Fibroblast of lung (primary cell): ENCODE data around the gene HNF1B. TPM values are rescaled to one million over a fixed set of nuclear protein-coding genes. Genes with fewer than 3 reads are reported as not detected.
"Not testable (repeated sequence)": the region's sequence is repeated elsewhere in the genome, so short reads cannot be mapped to it uniquely, and the experiment has no call there.

ENCODE experiments used
- DNase-seq, 2 donors: peaks; one replicate each; pipeline versions ENCODE4 v3.0.0 to v3.0.0-alpha.2; 2010; ENCODE audit warnings: low read depth in 2 of 2
- H2AFZ ChIP-seq: 2 replicates; pipeline ENCODE4 v1.5.1; 2012; ENCODE audit warnings: low read length, control low read depth, inconsistent platforms
- H3K27ac ChIP-seq: 2 replicates; pipeline ENCODE4 v1.5.1; 2011; ENCODE audit warnings: low read length, control low read depth; ENCODE audit not compliant: insufficient read depth
- H3K27me3 ChIP-seq: 2 replicates; pipeline ENCODE4 v1.5.1; 2011; ENCODE audit warnings: mild to moderate bottlenecking, low read length; ENCODE audit not compliant: control insufficient read depth, insufficient read depth
- H3K36me3 ChIP-seq: 2 replicates; pipeline ENCODE4 v1.5.1; 2011; ENCODE audit warnings: low read length; ENCODE audit not compliant: control insufficient read depth, insufficient read depth
- H3K4me1 ChIP-seq: 2 replicates; pipeline ENCODE4 v1.5.1; 2011; ENCODE audit warnings: low read length; ENCODE audit not compliant: control insufficient read depth, insufficient read depth; ENCODE audit errors: extremely low read depth
- H3K4me2 ChIP-seq: 2 replicates; pipeline ENCODE4 v1.5.1; 2011; ENCODE audit warnings: low read length, control low read depth; ENCODE audit not compliant: insufficient read depth; ENCODE audit errors: extremely low read depth
- H3K4me3 ChIP-seq, 4 experiments: fragments of 200-600 bp in 1 of 4; sonication (generic) in 1 of 4; replicated peaks in 1 of 4; 2 replicates each; pipeline ENCODE4 v1.5.1; 2011 to 2016; ENCODE audit warnings: low read length in 4 of 4, low read depth in 3 of 4, mild to moderate bottlenecking in 3 of 4, control low read depth in 2 of 4, inconsistent platforms in 1 of 4, mixed read lengths in 1 of 4; ENCODE audit not compliant: insufficient read depth in 1 of 4; ENCODE audit errors: control extremely low read depth in 1 of 4
- H3K79me2 ChIP-seq: 2 replicates; pipeline ENCODE4 v1.5.1; 2012; ENCODE audit warnings: mild to moderate bottlenecking, low read length, inconsistent platforms; ENCODE audit not compliant: control insufficient read depth, insufficient read depth
- H3K9ac ChIP-seq: 2 replicates; pipeline ENCODE4 v1.5.1; 2011; ENCODE audit warnings: mild to moderate bottlenecking, low read length, control low read depth; ENCODE audit not compliant: insufficient read depth
- H3K9me3 ChIP-seq: 2 replicates; pipeline ENCODE4 v1.5.1; 2012; ENCODE audit warnings: low read depth, low read length; ENCODE audit not compliant: control insufficient read depth, insufficient read depth
- H4K20me1 ChIP-seq: 2 replicates; pipeline ENCODE4 v1.5.1; 2011; ENCODE audit warnings: low read length; ENCODE audit not compliant: control insufficient read depth, insufficient read depth; ENCODE audit errors: extremely low read depth
- CTCF ChIP-seq, 2 donors: IDR thresholded peaks in 1 of 2; conservative IDR thresholded peaks in 1 of 2; 1 replicate in 1 of 2; 2 replicates in 1 of 2; pipeline ENCODE4 v1.5.1; 2011 to 2012; ENCODE audit warnings: low read length in 2 of 2, control low read depth in 1 of 2, inconsistent platforms in 1 of 2, low read depth in 1 of 2, mild to moderate bottlenecking in 1 of 2
- EZH2 ChIP-seq: IDR thresholded peaks from 2 replicates; pipeline ENCODE4 v1.5.1; 2012; ENCODE audit warnings: low read length, control low read depth, mild to moderate bottlenecking; ENCODE audit errors: missing control alignments
- polyA plus RNA-seq, 2 donors: library from polyadenylated mRNA; depleted of rRNA in 1 of 2; stranded (reverse) in 1 of 2; unstranded in 1 of 2; fragments of >200 nt; gene quantifications; 2 replicates each; pipeline ENCODE4 v1.2.1, GENCODE V29; 2011 to 2012; ENCODE audit warnings: missing spikeins in 1 of 2
- total RNA-seq: library from RNA; depleted of rRNA; stranded (reverse); fragments of >200 nt; gene quantifications from 2 replicates; pipeline ENCODE4 v1.2.1, GENCODE V29; 2014

HNF1B gene
- total and polyA plus RNA-seq, 2 donors (not counting 1 experiment from before 2014, with no cell fraction given): not detected

DNA sequence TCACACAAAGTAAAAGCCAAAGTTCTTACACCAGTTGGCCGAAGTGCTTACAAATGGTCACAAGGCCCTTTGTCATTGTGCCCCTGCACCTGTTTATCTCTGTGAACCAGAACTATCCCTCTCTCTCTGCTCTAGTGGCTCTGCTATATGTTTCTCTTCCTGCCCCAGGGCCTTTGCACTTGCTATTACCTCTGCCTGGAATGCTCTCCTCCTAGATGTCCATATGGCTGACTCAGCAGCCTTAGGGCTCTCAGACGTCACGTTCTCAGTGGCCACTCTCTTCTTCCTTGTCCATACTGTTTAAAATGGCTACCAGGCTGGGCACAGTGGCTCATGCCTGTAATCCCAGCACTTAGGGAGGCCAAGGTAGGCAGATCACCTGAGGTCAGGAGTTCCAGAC, 62.9 kb downstream of the HNF1B start:
- Histone ChIP-seq H3K79me2 (no peaks in the 10 kb centered on the region), H3K4me1 (no peaks in the 10 kb centered on the region)
- TF ChIP-seq CTCF (conservative IDR thresholded peaks at IDR 0.05 in 1 of 2, IDR thresholded peaks at IDR 0.05 in 1 of 2; ENCODE audit: low read depth in 1 of 2, low read length in 2 of 2) (no peak), EZH2 (no peak)

GRCh38 chr17:37679995-37680394, 64.9 kb downstream of the HNF1B start:
- H3K9ac ChIP-seq, H2AFZ ChIP-seq, H3K4me1 ChIP-seq, H4K20me1 ChIP-seq, H3K4me2 ChIP-seq, H3K27ac ChIP-seq, H3K36me3 ChIP-seq, DNase-seq, H3K9me3 ChIP-seq, H3K4me3 ChIP-seq, H3K79me2 ChIP-seq: not testable (repeated sequence)
- peaks cover 13% of the 10 kb centered on the region for H3K27me3 ChIP-seq

More for the DNA sequence above, 62.9 kb downstream of the HNF1B start:
- Histone ChIP-seq H3K27ac (no peak overlapping the region), H2AFZ (no peak overlapping the region), H3K4me2 (no peak overlapping the region), H3K9me3 (no peaks in the 10 kb centered on the region), H3K27me3 (peaks cover 18% of the 10 kb centered on the region), H3K36me3 (no peaks in the 10 kb centered on the region), H3K9ac (no peak overlapping the region), H3K4me3 (no peak overlapping the region), H4K20me1 (no peaks in the 10 kb centered on the region)
- no peak for DNase-seq

- H3K4me1 ChIP-seq: no peaks in the 10 kb centered on the region
- TF ChIP-seq EZH2: no peak
- TF ChIP-seq CTCF (conservative IDR thresholded peaks at IDR 0.05 in 1 of 2, IDR thresholded peaks at IDR 0.05 in 1 of 2; ENCODE audit: low read depth in 1 of 2, low read length in 2 of 2): no peak
- H3K79me2 ChIP-seq: no peaks in the 10 kb centered on the region
- H4K20me1 ChIP-seq: no peaks in the 10 kb centered on the region
- H3K4me2 ChIP-seq: no peak overlapping the region
- DNase-seq: no peak
- H3K36me3 ChIP-seq: no peaks in the 10 kb centered on the region
- H3K9ac ChIP-seq: no peak overlapping the region
- H2AFZ ChIP-seq: no peak overlapping the region
- H3K27me3 ChIP-seq: peaks cover 13% of the 10 kb centered on the region
- H3K27ac ChIP-seq: no peak overlapping the region
- H3K9me3 ChIP-seq: no peaks in the 10 kb centered on the region
- no peak overlapping the region for H3K4me3 ChIP-seq
Measured at GRCh38 chr17:37678036-37678435, 66.8 kb downstream of the HNF1B start.
